ENCODE measurements around the gene NEK3.
"Not testable (repeated sequence)": the region's sequence is repeated elsewhere in the genome, so short reads cannot be mapped to it uniquely, and the experiment has no call there.

Gene NEK3

DNA sequence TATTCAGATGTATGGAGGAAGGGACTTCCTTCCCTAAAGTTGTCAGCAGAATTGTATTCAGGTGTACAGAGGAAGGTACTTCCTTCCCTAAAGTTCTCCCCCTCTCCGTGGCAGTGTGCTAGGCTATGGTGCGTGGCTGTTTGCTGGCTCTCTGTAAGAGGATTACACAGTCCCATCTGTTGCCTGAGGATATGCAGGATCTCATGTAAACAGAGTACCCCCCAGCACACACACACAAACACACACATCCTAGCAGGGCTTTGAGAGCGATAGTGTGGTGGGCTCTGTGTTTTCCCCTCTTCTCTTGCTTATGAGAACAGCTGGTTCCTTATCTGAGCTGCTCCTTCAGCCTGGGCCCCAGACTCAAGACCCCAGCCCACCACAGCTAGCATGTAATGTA, 40.8 kb downstream of the NEK3 start:
- no peak for DNase-seq (ENCODE audit: low read depth)

DNA sequence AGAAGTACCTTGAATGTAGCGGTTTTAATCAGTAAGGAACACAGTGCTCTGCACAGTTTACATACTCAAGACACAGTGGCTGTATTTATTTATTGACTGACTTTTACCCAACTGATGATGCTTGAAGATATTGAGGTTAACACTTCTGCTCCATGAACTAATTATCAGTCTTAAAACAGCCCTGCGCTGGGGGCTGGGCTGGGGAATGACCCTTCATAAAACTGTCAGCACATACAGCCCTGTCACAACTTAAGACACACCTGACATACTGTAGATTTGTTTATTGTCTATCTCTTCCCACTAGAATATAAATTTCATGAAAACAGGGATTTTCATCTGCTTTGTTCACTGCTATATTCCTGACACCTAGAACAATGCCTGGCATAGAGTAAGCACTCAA, 41.3 kb downstream of the NEK3 start:
- no peak for DNase-seq (ENCODE audit: low read depth)

DNA sequence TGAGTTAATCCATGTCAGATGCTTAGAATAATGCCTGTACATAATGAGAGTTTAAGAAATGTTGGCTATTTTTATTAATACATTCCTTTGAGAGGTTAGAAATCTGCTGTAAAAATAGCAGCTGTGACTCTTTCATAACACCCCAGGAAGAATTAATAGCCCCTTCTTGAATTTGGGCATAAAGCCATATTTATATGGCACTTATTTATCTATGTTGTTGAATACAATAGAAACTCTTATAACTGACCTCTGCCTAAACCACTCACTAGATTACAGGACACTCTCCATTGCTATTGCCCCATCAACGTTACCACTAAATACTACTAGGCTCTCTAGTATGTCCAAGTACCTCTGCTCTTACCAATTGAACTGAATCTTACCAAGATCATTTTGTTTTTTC, 46.8 kb downstream of the NEK3 start:
- DNase-seq (ENCODE audit: low read depth): no peak

DNA sequence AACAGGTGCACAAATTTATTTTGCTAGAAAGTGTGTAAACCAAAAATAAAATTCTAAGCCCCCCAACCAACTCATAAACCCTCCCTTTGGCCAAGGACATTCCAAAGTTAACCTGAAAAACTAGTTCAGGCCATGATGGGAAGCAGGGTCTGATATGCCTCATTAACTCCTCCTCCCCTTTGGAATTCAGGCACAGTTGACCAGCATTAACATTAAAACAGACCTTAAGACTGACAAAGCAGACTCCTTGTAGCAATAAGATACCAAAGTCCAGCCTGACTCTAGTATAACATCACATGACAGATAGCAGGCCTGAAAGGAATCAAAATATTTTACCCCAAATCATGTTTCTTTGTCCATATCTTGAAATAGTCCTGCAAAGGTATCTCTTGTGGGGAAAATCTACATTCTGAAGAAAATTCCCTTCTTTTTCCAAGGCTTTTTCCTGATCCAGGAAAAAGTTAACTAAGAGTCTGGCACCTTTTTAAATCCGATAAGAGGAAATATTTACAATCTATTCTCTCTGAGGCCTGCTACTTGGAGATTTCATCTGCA, 50.2 kb downstream of the NEK3 start:
- DNase-seq (ENCODE audit: low read depth): no peak

DNA sequence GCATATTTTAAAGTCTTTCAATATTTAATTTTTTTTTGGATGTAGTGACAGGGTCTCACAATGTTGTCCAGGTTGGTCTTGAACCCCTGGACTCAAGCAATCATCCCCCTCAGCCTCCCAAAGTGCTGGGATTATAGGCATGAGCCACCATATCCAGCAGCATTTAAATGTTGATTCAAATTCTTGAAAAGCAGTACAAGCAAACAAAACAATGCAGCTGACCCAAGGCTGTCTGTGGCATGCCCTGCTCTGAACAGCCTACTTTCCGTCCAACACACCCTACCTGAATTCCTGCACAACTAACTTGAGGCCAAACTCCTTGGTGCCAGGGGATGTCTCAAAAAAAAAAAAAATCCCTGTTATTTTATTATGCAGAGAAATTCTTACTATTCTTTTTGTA, 53.6 kb downstream of the NEK3 start:
- no peak for DNase-seq (ENCODE audit: low read depth)

DNA sequence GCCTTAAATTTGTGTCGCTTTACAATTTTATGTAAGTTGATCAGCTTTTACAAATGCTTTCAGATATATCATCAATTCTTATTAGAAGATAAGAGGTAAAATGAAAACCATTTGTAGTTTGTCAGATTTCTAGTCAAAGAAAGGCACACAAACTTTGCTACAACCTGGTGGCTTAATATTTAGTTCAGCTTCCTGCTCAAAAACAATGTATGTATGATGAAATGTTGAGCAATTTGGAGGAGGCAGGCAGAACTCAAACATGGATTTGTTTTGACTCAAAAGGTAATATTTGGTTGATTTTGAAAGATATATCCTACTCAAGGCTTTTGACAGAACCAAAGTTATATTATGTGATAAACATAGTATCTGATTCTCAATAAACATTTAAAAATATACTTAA, 54.8 kb downstream of the NEK3 start:
- no peak for DNase-seq (ENCODE audit: low read depth)

DNA sequence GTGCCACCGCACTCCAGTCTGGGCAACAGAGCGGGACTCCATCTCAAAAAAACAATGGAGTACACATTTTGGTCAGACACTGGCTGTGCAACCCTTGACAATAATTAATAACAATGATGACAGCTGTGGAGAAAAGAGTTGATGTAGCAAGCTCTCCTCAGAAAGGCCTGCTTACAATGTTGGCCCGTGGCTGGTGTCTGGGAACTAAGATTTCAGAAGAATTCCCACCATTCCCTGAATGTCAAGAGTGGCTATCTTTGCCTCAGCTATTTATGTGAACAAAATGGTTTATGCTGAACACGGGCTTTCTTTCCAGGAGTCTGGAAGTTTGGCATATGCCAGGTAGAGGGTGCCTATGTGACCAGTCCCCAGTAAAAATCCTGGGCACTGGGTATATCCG, 56.0 kb downstream of the NEK3 start:
- DNase-seq (ENCODE audit: low read depth): no peak

DNA sequence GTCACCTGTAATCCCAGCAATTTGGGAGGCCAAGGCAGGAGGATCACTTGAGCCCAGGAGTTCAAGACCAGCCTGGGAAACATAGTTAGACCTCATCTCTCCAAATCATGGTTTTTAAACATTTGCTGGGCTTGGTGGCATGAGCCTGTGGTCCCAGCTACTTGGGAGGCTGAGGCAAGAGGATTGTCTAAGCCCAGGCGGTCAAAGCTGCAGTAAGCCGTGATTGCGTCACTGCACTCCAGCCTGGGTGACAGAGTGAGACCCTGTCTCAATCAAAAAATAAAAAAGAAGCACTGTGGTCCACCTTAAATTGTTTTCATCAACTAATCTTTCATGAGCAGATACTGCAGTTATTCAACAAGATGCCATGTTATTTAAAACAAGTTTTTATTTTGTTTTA, 57.0 kb downstream of the NEK3 start:
- not testable (repeated sequence) for DNase-seq (ENCODE audit: low read depth)

DNA sequence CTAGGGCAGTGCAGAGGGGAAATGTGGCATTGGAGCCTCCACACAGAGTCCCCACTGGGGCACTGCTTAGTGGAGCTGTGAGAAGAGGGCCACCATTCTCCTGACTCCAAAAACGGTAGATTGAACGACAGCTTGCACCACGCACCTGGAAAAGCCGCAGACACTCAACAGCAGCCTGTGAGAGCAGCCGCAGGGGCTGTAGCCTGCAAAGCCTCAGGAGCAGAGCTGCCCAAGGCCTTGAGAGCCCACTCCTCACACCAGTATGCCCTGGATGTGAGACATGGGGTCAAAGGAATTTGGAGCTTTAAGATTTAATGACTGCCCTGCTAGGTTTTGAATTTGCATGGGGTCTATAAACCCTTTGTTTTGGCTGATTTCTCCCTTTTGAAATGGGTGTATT, 62.2 kb downstream of the NEK3 start:
- DNase-seq (ENCODE audit: low read depth): no peak

DNA sequence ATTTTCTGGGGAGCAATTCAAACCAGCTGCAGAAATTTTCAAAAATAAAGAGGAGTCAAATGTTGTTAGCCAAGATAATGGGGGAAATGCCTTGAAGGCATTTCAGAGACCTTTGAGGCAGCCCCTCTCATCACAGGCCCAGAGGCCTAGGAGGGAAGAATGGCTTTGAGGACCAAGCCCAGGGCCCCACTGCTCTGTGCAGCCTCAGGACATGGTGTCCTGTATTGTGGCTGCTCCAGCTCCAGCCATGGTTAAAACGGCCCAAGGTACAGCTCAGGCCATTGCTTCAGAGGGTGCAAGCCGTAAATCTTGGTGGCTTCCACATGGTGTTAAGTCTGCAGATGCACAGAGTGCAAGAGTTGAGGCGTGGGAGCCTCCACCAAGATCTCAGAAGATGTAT, 62.6 kb downstream of the NEK3 start:
- no peak for DNase-seq (ENCODE audit: low read depth)

DNA sequence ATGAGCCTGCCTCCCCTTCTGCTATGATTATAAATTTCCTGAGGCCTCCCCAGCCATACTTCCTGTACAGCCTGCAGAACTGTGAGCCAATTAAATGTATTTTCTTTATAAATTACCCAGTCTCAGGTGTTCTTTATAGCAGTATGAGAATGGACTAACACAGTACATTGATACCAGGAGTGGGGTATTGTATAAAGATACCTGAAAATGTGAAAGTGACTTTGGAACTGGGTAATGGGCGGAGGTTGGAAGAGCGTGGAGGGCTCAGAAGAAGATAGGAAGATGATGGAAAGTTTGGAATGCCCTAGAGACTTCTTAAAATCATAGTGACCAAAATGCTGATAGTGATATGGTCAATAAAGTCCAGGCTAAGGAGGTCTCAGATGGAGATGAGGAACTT, 63.3 kb downstream of the NEK3 start:
- no peak for DNase-seq (ENCODE audit: low read depth)

DNA sequence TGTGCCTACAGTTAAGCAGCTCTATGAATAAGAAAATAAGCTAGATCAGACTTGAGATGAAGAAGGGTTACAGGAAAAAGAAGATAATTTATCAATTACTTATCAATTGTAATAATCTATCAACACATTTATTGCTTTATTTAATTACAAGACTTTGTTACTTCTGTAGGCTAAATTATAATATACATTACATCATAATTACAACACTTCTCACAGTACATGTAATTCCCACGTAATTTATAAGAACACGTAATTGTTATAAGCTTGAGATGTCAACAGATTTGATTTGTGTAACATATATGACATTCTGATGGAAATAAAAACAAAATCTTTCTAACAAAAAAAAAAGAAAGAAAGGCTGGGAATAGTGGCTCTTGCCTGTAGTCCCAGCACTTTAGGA, 67.3 kb downstream of the NEK3 start:
- DNase-seq (ENCODE audit: low read depth): no peak

DNA sequence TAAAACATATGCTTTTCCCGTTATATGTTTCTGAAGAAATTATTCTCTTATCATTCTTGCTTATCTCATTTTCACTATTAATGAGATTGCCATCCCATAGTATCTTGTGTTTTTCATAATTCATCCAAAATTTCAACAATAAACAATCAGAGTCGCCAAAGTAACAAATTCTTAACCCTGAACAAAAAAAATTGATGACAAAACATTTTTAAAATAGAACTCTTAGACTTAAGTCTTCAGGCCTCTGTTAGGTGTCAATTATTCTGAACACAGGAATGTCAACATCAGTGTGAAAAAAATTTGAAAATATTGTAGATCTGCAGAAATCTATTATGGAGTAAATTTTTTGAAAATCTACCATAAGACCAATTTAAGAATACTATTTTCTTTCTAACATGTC, 67.9 kb downstream of the NEK3 start:
- DNase-seq (ENCODE audit: low read depth): no peak

DNA sequence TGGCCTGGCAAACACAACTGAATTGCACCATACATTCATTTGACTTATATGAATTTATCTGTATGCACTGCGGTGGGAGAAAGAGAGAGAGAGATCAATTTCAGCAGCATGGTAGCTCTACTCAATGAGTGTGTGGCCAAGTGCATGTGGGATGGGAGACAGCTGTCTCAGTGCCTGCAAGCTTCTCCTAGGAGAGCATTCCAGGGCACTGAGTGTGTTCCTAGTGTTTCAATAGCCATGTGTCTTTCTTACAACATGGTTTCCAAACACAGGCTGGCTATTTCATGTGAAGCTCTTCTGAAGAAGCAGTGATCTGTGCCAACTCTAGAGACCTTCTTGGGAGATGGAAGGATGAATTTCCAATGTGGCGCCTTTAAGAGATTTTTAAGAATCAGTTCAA, 74.0 kb downstream of the NEK3 start:
- DNase-seq (ENCODE audit: low read depth): no peak

DNA sequence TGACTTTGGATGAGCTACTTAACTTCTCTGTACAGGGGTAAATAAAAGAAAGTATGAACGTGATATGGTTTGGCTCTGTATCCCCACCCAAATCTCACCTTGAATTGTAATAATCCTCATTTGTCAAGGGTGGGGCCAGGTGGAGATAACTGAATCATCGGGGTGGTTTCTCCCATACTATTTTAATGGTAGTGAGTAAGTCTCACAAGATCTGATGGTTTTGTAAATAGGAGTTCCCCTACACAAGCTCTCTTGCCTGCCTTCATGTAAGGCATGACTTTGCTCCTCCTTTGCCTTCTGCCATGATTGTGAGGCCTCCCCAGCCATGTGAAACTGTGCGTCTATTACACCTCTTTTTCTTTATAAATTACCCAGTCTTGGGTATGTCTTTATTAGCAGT, 74.4 kb downstream of the NEK3 start:
- DNase-seq (ENCODE audit: low read depth): not testable (repeated sequence)
